ENCODE results near the gene TLR1.
"Not testable (repeated sequence)": the region's sequence is repeated elsewhere in the genome, so short reads cannot be mapped to it uniquely, and the experiment has no call there.

The TLR1 gene

GRCh38 chr4:38769857-38770256 lies 34.7 kb downstream of the TLR1 start:
- DNase-seq (ENCODE audit: insufficient read length) (no peak), FAIRE-seq (no peak)
- TF ChIP-seq POLR2AphosphoS5 (IDR thresholded peaks at IDR 0.05; ENCODE audit: low read depth, low read length) (no peak), POLR2A (IDR thresholded peaks at IDR 0.05; ENCODE audit: low read depth, low read length) (no peak), TAF1 (IDR thresholded peaks at IDR 0.05; ENCODE audit: borderline replicate concordance, low read depth, low read length) (no peak)

GRCh38 chr4:38769441-38769840 lies 35.1 kb downstream of the TLR1 start:
- FAIRE-seq = no peak
- no peak for DNase-seq (ENCODE audit: insufficient read length)
- TF ChIP-seq POLR2A (IDR thresholded peaks at IDR 0.05; ENCODE audit: low read depth, low read length) = no peak
- no peak for TF ChIP-seq TAF1 (IDR thresholded peaks at IDR 0.05; ENCODE audit: borderline replicate concordance, low read depth, low read length)
- TF ChIP-seq POLR2AphosphoS5 (IDR thresholded peaks at IDR 0.05; ENCODE audit: low read depth, low read length) = no peak

GRCh38 chr4:38768968-38769394 lies 35.6 kb downstream of the TLR1 start:
- no peak for DNase-seq (ENCODE audit: insufficient read length)
- TF ChIP-seq POLR2AphosphoS5 (IDR thresholded peaks at IDR 0.05; ENCODE audit: low read depth, low read length) = no peak
- no peak for TF ChIP-seq TAF1 (IDR thresholded peaks at IDR 0.05; ENCODE audit: borderline replicate concordance, low read depth, low read length)
- TF ChIP-seq POLR2A (IDR thresholded peaks at IDR 0.05; ENCODE audit: low read depth, low read length) = no peak
- FAIRE-seq = no peak

- not testable (repeated sequence) for FAIRE-seq; DNase-seq (ENCODE audit: insufficient read length)
Observed at GRCh38 chr4:38766940-38767339, 37.7 kb downstream of the TLR1 start.

GRCh38 chr4:38765382-38765781 lies 39.2 kb downstream of the TLR1 start:
- TF ChIP-seq POLR2A (IDR thresholded peaks at IDR 0.05; ENCODE audit: low read depth, low read length) = no peak
- no peak for TF ChIP-seq POLR2AphosphoS5 (IDR thresholded peaks at IDR 0.05; ENCODE audit: low read depth, low read length)
- TF ChIP-seq TAF1 (IDR thresholded peaks at IDR 0.05; ENCODE audit: borderline replicate concordance, low read depth, low read length) = no peak
- FAIRE-seq = no peak
- DNase-seq (ENCODE audit: insufficient read length) = no peak

- DNase-seq (ENCODE audit: insufficient read length) (no peak), FAIRE-seq (peak; percentile 78)
- TF ChIP-seq TAF1 (IDR thresholded peaks at IDR 0.05; ENCODE audit: borderline replicate concordance, low read depth, low read length) = no peak
- no peak for TF ChIP-seq POLR2AphosphoS5 (IDR thresholded peaks at IDR 0.05; ENCODE audit: low read depth, low read length)
- TF ChIP-seq POLR2A (IDR thresholded peaks at IDR 0.05; ENCODE audit: low read depth, low read length) = no peak
Observed at GRCh38 chr4:38764277-38764676, 40.3 kb downstream of the TLR1 start.

GRCh38 chr4:38762560-38762959 lies 42.0 kb downstream of the TLR1 start:
- FAIRE-seq = peak; percentile 97
- TF ChIP-seq POLR2A (IDR thresholded peaks at IDR 0.05; ENCODE audit: low read depth, low read length) = peak; percentile 65
- TF ChIP-seq POLR2AphosphoS5 (IDR thresholded peaks at IDR 0.05; ENCODE audit: low read depth, low read length) = peak; percentile 74; the same call in 1 of the 2 replicates
- 0 out of 2 replicates have a peak, but pooled peaks have one; percentile 15 for TF ChIP-seq TAF1 (IDR thresholded peaks at IDR 0.05; ENCODE audit: borderline replicate concordance, low read depth, low read length)

GRCh38 chr4:38759790-38760122 lies 44.8 kb downstream of the TLR1 start:
- no peak for FAIRE-seq
- TF ChIP-seq POLR2A (IDR thresholded peaks at IDR 0.05; ENCODE audit: low read depth, low read length) = no peak
- no peak for TF ChIP-seq TAF1 (IDR thresholded peaks at IDR 0.05; ENCODE audit: borderline replicate concordance, low read depth, low read length)
- TF ChIP-seq POLR2AphosphoS5 (IDR thresholded peaks at IDR 0.05; ENCODE audit: low read depth, low read length) = no peak

More at GRCh38 chr4:38762560-38762959, 42.0 kb downstream of the TLR1 start:
- DNase-seq (ENCODE audit: insufficient read length) = peak; percentile 46

GRCh38 chr4:38759113-38759789 lies 45.3 kb downstream of the TLR1 start:
- FAIRE-seq (peak; percentile 89), DNase-seq (ENCODE audit: insufficient read length) (no peak)
- no peak for TF ChIP-seq POLR2AphosphoS5 (IDR thresholded peaks at IDR 0.05; ENCODE audit: low read depth, low read length)
- TF ChIP-seq POLR2A (IDR thresholded peaks at IDR 0.05; ENCODE audit: low read depth, low read length) = no peak
- no peak for TF ChIP-seq TAF1 (IDR thresholded peaks at IDR 0.05; ENCODE audit: borderline replicate concordance, low read depth, low read length)

More at GRCh38 chr4:38759790-38760122, 44.8 kb downstream of the TLR1 start:
- no peak for DNase-seq (ENCODE audit: insufficient read length)

GRCh38 chr4:38757945-38758600 lies 46.5 kb downstream of the TLR1 start:
- FAIRE-seq (no peak), DNase-seq (ENCODE audit: insufficient read length) (no peak)
- TF ChIP-seq POLR2AphosphoS5 (IDR thresholded peaks at IDR 0.05; ENCODE audit: low read depth, low read length) (no peak), POLR2A (IDR thresholded peaks at IDR 0.05; ENCODE audit: low read depth, low read length) (no peak), TAF1 (IDR thresholded peaks at IDR 0.05; ENCODE audit: borderline replicate concordance, low read depth, low read length) (no peak)

- TF ChIP-seq POLR2AphosphoS5 (IDR thresholded peaks at IDR 0.05; ENCODE audit: low read depth, low read length) (no peak), POLR2A (IDR thresholded peaks at IDR 0.05; ENCODE audit: low read depth, low read length) (no peak), TAF1 (IDR thresholded peaks at IDR 0.05; ENCODE audit: borderline replicate concordance, low read depth, low read length) (no peak)
Observed at GRCh38 chr4:38752941-38753806, 51.4 kb downstream of the TLR1 start.

More at GRCh38 chr4:38752941-38753806, 51.4 kb downstream of the TLR1 start:
- DNase-seq (ENCODE audit: insufficient read length) (no peak), FAIRE-seq (no peak)
